Smooth muscle cell (in vitro differentiated cells): ENCODE measurements around the gene TADA2B. TPM values are rescaled to one million over a fixed set of nuclear protein-coding genes. Genes with fewer than 3 reads are reported as not detected.

ENCODE experiments used
- DNase-seq: peaks from one replicate; lab custom pipeline; 2025; ENCODE audit not compliant: unreplicated experiment; lab: John Stamatoyannopoulos, UW
- H2AFZ ChIP-seq: fragments of 200-600 bp; sonication (generic); 2 replicates; pipeline ENCODE4 v1.6.0; 2016; ENCODE audit warnings: antibody characterized with exemption, low read depth, mild to moderate bottlenecking
- H3F3A ChIP-seq: fragments of 200-600 bp; sonication (generic); 2 replicates; pipeline ENCODE4 v1.6.0; 2017; ENCODE audit warnings: antibody characterized with exemption, low read depth
- H3K27ac ChIP-seq: fragments of 200-600 bp; sonication (generic); 2 replicates; pipeline ENCODE4 v1.5.1; 2016; ENCODE audit warnings: low read depth, mild to moderate bottlenecking
- H3K27me3 ChIP-seq: fragments of 200-600 bp; sonication (generic); 2 replicates; pipeline ENCODE4 v1.6.1; 2016; ENCODE audit warnings: low read depth, mild to moderate bottlenecking
- H3K36me3 ChIP-seq: fragments of 200-600 bp; sonication (generic); 2 replicates; pipeline ENCODE4 v1.5.1; 2016; ENCODE audit warnings: low read depth
- H3K4me1 ChIP-seq: fragments of 200-600 bp; sonication (generic); 2 replicates; pipeline ENCODE4 v1.5.1; 2016; ENCODE audit warnings: low read depth
- H3K4me2 ChIP-seq: fragments of 200-600 bp; sonication (generic); 2 replicates; pipeline ENCODE4 v1.6.0; 2016; ENCODE audit warnings: mild to moderate bottlenecking
- H3K4me3 ChIP-seq: fragments of 200-600 bp; sonication (generic); 2 replicates; pipeline ENCODE4 v1.5.1; 2016; ENCODE audit warnings: mild to moderate bottlenecking
- H3K79me2 ChIP-seq: fragments of 200-600 bp; sonication (generic); 2 replicates; pipeline ENCODE4 v1.6.0; 2016; ENCODE audit warnings: low read depth, mild to moderate bottlenecking
- H3K9ac ChIP-seq: fragments of 200-600 bp; sonication (generic); 2 replicates; pipeline ENCODE4 v1.6.0; 2016; ENCODE audit warnings: low read depth
- H3K9me3 ChIP-seq: fragments of 200-600 bp; sonication (generic); replicated peaks from 2 replicates; pipeline ENCODE4 v1.5.1; 2016; ENCODE audit warnings: low read depth
- H4K20me1 ChIP-seq: fragments of 200-600 bp; sonication (generic); 2 replicates; pipeline ENCODE4 v1.6.0; 2016; ENCODE audit warnings: low read depth
- WGBS: methylation state at CpG from one replicate; pipeline ENCODE4 v1.1.7; 2016; ENCODE audit warnings: low lambda C conversion rate; 5-methylcytosine and 5-hydroxymethylcytosine counted together
- polyA plus RNA-seq: library from polyadenylated mRNA; unstranded; fragments of >200 nt; fragmentation: Nextera tagmentation; extraction: Ambion mirVana; gene quantifications from 2 replicates; pipeline ENCODE4 v1.2.1, GENCODE V29; 2016
- total RNA-seq: library from RNA; depleted of rRNA; stranded (reverse); fragments of >200 nt; gene quantifications from 2 replicates; pipeline ENCODE4 v1.2.3, GENCODE V29; 2014
- TF ChIP-seq, protein P1 (sequence below): fragments of 200-600 bp; sonication (generic); IDR thresholded peaks from 2 replicates; pipeline ENCODE4 v1.5.1; 2017; ENCODE audit warnings: borderline replicate concordance, mild to moderate bottlenecking, antibody characterized with exemption; ENCODE audit not compliant: insufficient read depth, poor library complexity, severe bottlenecking

The TADA2B gene
- total and polyA plus RNA-seq, 2 experiments from 2014 or later: 6.3 to 9.1 TPM

GRCh38 chr4:7086384-7086783, 43.2 kb downstream of the TADA2B start:
- Histone ChIP-seq H2AFZ (no peak overlapping the region), H3K9ac (no peak overlapping the region)
- WGBS: 32% methylated on average over 1 of the region's 1 CpG

DNA sequence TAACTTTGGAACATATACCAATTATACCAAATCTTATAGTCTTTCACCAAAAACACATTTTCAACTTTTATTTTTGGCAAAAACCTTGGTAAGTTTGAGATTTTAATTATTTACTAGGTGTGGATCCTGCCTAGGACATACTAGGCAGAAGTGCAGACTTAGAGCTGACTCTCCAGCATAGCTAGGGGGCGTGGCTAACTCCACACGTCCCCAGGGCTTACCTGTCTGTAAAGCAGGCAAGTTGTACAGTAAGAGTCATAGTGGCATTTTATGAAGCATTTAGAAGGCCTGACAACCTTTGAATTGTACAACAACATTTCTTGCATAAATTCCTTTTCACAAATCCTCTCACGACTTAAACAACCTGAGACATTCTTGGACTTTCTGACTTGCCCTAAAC, 43.9 kb downstream of the TADA2B start:
- Histone ChIP-seq H3K4me3 (no peak overlapping the region), H3F3A (no peaks in the 10 kb centered on the region), H3K4me2 (no peak overlapping the region), H3K9me3 (no peaks in the 10 kb centered on the region), H3K27me3 (peaks cover 14% of the 10 kb centered on the region), H3K4me1 (no peaks in the 10 kb centered on the region), H4K20me1 (no peaks in the 10 kb centered on the region), H3K9ac (no peak overlapping the region), H2AFZ (no peak overlapping the region), H3K79me2 (no peaks in the 10 kb centered on the region), H3K36me3 (no peaks in the 10 kb centered on the region), H3K27ac (no peak overlapping the region)
- DNase-seq: no peak
- TF ChIP-seq, protein P1, sequence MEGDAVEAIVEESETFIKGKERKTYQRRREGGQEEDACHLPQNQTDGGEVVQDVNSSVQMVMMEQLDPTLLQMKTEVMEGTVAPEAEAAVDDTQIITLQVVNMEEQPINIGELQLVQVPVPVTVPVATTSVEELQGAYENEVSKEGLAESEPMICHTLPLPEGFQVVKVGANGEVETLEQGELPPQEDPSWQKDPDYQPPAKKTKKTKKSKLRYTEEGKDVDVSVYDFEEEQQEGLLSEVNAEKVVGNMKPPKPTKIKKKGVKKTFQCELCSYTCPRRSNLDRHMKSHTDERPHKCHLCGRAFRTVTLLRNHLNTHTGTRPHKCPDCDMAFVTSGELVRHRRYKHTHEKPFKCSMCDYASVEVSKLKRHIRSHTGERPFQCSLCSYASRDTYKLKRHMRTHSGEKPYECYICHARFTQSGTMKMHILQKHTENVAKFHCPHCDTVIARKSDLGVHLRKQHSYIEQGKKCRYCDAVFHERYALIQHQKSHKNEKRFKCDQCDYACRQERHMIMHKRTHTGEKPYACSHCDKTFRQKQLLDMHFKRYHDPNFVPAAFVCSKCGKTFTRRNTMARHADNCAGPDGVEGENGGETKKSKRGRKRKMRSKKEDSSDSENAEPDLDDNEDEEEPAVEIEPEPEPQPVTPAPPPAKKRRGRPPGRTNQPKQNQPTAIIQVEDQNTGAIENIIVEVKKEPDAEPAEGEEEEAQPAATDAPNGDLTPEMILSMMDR: no peak
- WGBS: 88% methylated on average over 3 of the region's 3 CpGs

More at GRCh38 chr4:7086384-7086783, 43.2 kb downstream of the TADA2B start:
- H3K27ac ChIP-seq: no peak overlapping the region
- H3K4me2 ChIP-seq: no peak overlapping the region
- H3K27me3 ChIP-seq: peaks cover 14% of the 10 kb centered on the region
- no peaks in the 10 kb centered on the region for H3F3A ChIP-seq
- H4K20me1 ChIP-seq: no peaks in the 10 kb centered on the region
- no peaks in the 10 kb centered on the region for H3K9me3 ChIP-seq
- no peak overlapping the region for H3K4me3 ChIP-seq
- DNase-seq: no peak
- no peaks in the 10 kb centered on the region for H3K79me2 ChIP-seq
- TF ChIP-seq, protein P1: no peak
- H3K4me1 ChIP-seq: no peaks in the 10 kb centered on the region
- H3K36me3 ChIP-seq: no peaks in the 10 kb centered on the region

GRCh38 chr4:7089213-7089986, 46.2 kb downstream of the TADA2B start:
- Histone ChIP-seq H3K4me2 (no peak overlapping the region), H3K27ac (no peak overlapping the region), H3K36me3 (no peaks in the 10 kb centered on the region), H3F3A (no peaks in the 10 kb centered on the region), H3K9ac (no peak overlapping the region), H3K27me3 (peaks cover 26% of the 10 kb centered on the region), H3K4me3 (no peak overlapping the region), H4K20me1 (no peaks in the 10 kb centered on the region), H3K4me1 (no peaks in the 10 kb centered on the region), H3K79me2 (no peaks in the 10 kb centered on the region), H3K9me3 (no peaks in the 10 kb centered on the region), H2AFZ (no peak overlapping the region)
- WGBS: 82% methylated on average over 5 of the region's 5 CpGs
- TF ChIP-seq, protein P1: no peak
- DNase-seq: no peak

DNA sequence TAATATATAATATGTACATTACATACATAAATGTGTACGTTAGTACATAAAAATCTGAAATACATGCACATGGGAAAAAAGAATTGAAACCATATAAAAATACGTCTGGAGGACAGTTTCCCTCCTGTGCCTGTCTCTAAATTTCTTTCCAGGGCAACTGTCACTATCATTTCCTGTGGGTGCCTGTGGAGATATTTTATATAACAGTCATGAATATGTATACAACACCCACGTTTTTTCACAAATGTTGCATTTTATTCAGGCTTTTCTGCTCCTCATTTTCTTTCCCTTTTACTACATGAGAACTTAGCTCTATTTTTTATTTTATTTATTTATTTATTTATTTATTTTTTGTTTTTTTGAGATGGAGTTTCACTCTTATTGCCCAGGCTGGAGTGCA, 48.9 kb downstream of the TADA2B start:
- peaks cover 26% of the 10 kb centered on the region for H3K27me3 ChIP-seq
- 52% methylated on average over 3 of the region's 3 CpGs for WGBS
- H3K9me3 ChIP-seq: no peaks in the 10 kb centered on the region
- H3K4me2 ChIP-seq: no peak overlapping the region
- H3K27ac ChIP-seq: no peak overlapping the region
- no peaks in the 10 kb centered on the region for H3K79me2 ChIP-seq
- no peaks in the 10 kb centered on the region for H3K4me1 ChIP-seq
- no peaks in the 10 kb centered on the region for H4K20me1 ChIP-seq
- H3K36me3 ChIP-seq: no peaks in the 10 kb centered on the region
- H3F3A ChIP-seq: no peaks in the 10 kb centered on the region
- H2AFZ ChIP-seq: no peak overlapping the region
- H3K9ac ChIP-seq: no peak overlapping the region
- DNase-seq: no peak
- H3K4me3 ChIP-seq: no peak overlapping the region
- TF ChIP-seq, protein P1: no peak
